B cell (primary cell): ENCODE data around the gene UBL3. TPM values are rescaled to one million over a fixed set of nuclear protein-coding genes. Genes with fewer than 3 reads are reported as not detected.

ENCODE experiments used
- ATAC-seq: fragments of 200-7000 bp; cut with Tn5 transposase; one replicate; pipeline ENCODE4 v1.10.0; 2021; ENCODE audit warnings: low read depth, mild to moderate bottlenecking, moderate number of reproducible peaks, moderate library complexity
- CTCF ChIA-PET: fragments of 350-600 bp; sonication (Branson Sonifier 250); formaldehyde crosslinking; loops from one replicate; lab custom pipeline; 2021; ENCODE audit warnings: antibody characterized with exemption, inconsistent platforms; lab: Charles Lee
- POLR2A ChIA-PET: fragments of 350-600 bp; sonication (Branson Sonifier 250); formaldehyde crosslinking; loops from one replicate; lab custom pipeline; 2021; ENCODE audit warnings: antibody characterized with exemption; lab: Charles Lee
- DNase-seq: peaks from one replicate; pipeline ENCODE4 v3.0.0; 2013
- H2AFZ ChIP-seq: 2 replicates; pipeline ENCODE4 v1.6.1; 2012; ENCODE audit warnings: mild to moderate bottlenecking, low read depth, low read length; ENCODE audit not compliant: insufficient read depth, poor library complexity, severe bottlenecking
- H3K27ac ChIP-seq, 2 donors: 1 replicate in 1 of 2; 2 replicates in 1 of 2; pipeline ENCODE4 v1.5.1; 2012 to 2013; ENCODE audit warnings: low read length in 2 of 2, mild to moderate bottlenecking in 2 of 2, moderate library complexity in 1 of 2
- H3K27me3 ChIP-seq, 4 experiments: fragments of 200-600 bp in 1 of 4; sonication (generic) in 1 of 4; replicated peaks in 1 of 4; 1 replicate in 2 of 4; 2 replicates in 2 of 4; pipeline versions ENCODE4 v1.6.1 to v1.7.0; 2013 to 2016; ENCODE audit warnings: low read length in 3 of 4, mild to moderate bottlenecking in 2 of 4, mixed read lengths in 1 of 4, moderate library complexity in 1 of 4; ENCODE audit not compliant: insufficient read depth in 4 of 4, control insufficient read depth in 3 of 4; ENCODE audit errors: control extremely low read depth in 1 of 4
- H3K36me3 ChIP-seq, 2 experiments: replicated peaks in 1 of 2; 1 replicate in 1 of 2; 2 replicates in 1 of 2; pipeline versions ENCODE4 v1.6.1 to v1.7.1; 2013; ENCODE audit warnings: low read length in 1 of 2; ENCODE audit not compliant: insufficient read depth in 2 of 2, control insufficient read depth in 1 of 2; ENCODE audit errors: control extremely low read depth in 1 of 2, extremely low read depth in 1 of 2
- H3K4me1 ChIP-seq, 2 donors: fragments of 200-600 bp in 1 of 2; sonication (generic) in 1 of 2; 1 replicate in 1 of 2; 2 replicates in 1 of 2; pipeline versions ENCODE4 v1.5.1 to v1.6.1; 2013 to 2017; ENCODE audit warnings: low read length in 2 of 2; ENCODE audit not compliant: control insufficient read depth in 2 of 2, insufficient read depth in 2 of 2
- H3K4me2 ChIP-seq: replicated peaks from 2 replicates; pipeline ENCODE3; 2012; ENCODE audit warnings: mild to moderate bottlenecking, low read depth, low read length; ENCODE audit not compliant: poor library complexity, severe bottlenecking
- H3K4me3 ChIP-seq, 5 experiments: fragments of 200-600 bp in 1 of 5; sonication (generic) in 1 of 5; 1 replicate in 3 of 5; 2 replicates in 2 of 5; pipeline versions ENCODE4 v1.5.1 to v1.7.0; 2011 to 2016; ENCODE audit warnings: low read length in 4 of 5, mild to moderate bottlenecking in 4 of 5, low read depth in 2 of 5, control low read depth in 1 of 5, moderate library complexity in 1 of 5; ENCODE audit not compliant: insufficient read depth in 1 of 5; ENCODE audit errors: control extremely low read depth in 1 of 5, extremely low read depth in 1 of 5
- H3K79me2 ChIP-seq: fragments of 200-600 bp; sonication (generic); one replicate; pipeline ENCODE4 v1.6.0; 2016; ENCODE audit warnings: low read length; ENCODE audit not compliant: control insufficient read depth, insufficient read depth
- H3K9ac ChIP-seq: fragments of 200-600 bp; sonication (generic); 2 replicates; pipeline ENCODE4 v1.6.1; 2017; ENCODE audit warnings: mild to moderate bottlenecking, low read length, moderate library complexity
- H3K9me3 ChIP-seq, 3 donors: one replicate each; pipeline versions ENCODE4 v1.6.1 to v1.7.1; 2013; ENCODE audit warnings: low read length in 2 of 3; ENCODE audit not compliant: control insufficient read depth in 2 of 3, insufficient read depth in 1 of 3; ENCODE audit errors: control extremely low read depth in 1 of 3
- H4K20me1 ChIP-seq: 2 replicates; pipeline ENCODE4 v1.6.0; 2012; ENCODE audit warnings: mild to moderate bottlenecking, low read length; ENCODE audit not compliant: insufficient read depth, control insufficient read depth, poor library complexity, severe bottlenecking
- H3K27ac Mint-ChIP-seq: one replicate; pipeline ENCODE4 v1.8.0; 2021; ENCODE audit warnings: mixed read lengths
- H3K27me3 Mint-ChIP-seq: one replicate; pipeline ENCODE4 v1.8.0; 2021; ENCODE audit warnings: mixed read lengths
- H3K4me1 Mint-ChIP-seq: one replicate; pipeline ENCODE4 v1.8.0; 2021; ENCODE audit warnings: mixed read lengths
- H3K4me3 Mint-ChIP-seq: one replicate; pipeline ENCODE4 v1.8.0; 2021; ENCODE audit warnings: mixed read lengths
- H3K9me3 Mint-ChIP-seq: one replicate; pipeline ENCODE4 v1.8.0; 2022; ENCODE audit warnings: mixed read lengths; ENCODE audit not compliant: insufficient read depth
- CTCF ChIP-seq: fragments of 200-600 bp; IDR thresholded peaks from one replicate; pipeline ENCODE4 v1.8.0; 2022; ENCODE audit warnings: antibody characterized with exemption, mild to moderate bottlenecking
- EZH2 ChIP-seq: IDR thresholded peaks from 2 replicates; pipeline ENCODE4 v1.6.1; 2012; ENCODE audit warnings: borderline replicate concordance, low read depth, mild to moderate bottlenecking, moderate library complexity, low read length; ENCODE audit not compliant: insufficient read depth, poor library complexity, severe bottlenecking
- WGBS: methylation state at CpG from one replicate; pipeline ENCODE4 v1.1.5; 2013; ENCODE audit warnings: missing lambda C conversion rate; ENCODE audit not compliant: insufficient coverage; 5-methylcytosine and 5-hydroxymethylcytosine counted together
- intact Hi-C: fragments of 100-400 bp; cut with micrococcal nuclease; formaldehyde crosslinking; loops from one replicate; pipeline ENCODE4 v1.10.0; 2022
- polyA plus RNA-seq: library from polyadenylated mRNA; depleted of rRNA; stranded (reverse); fragments of >200 nt; gene quantifications from 2 replicates; pipeline ENCODE4 v1.2.3, GENCODE V29; 2012
- total RNA-seq, 2 donors: library from RNA; stranded (reverse); fragments of 120-200 nt in 1 of 2; gene quantifications; 1 replicate in 1 of 2; 2 replicates in 1 of 2; pipeline versions ENCODE4 v1.2.3 to v1.2.4, GENCODE V29; 2013 to 2022

UBL3 gene
- total and polyA plus RNA-seq, 2 donors (not counting 1 experiment from before 2014, with no cell fraction given) = 7.3 to 27.9 TPM

- H3K4me3 Mint-ChIP-seq = peak overlapping the region; percentile 91
- 0% methylated on average over 24 of the region's 24 CpGs for WGBS
- Histone ChIP-seq H3K9me3 (no peaks in the 10 kb centered on the region), H3K4me3 (peak overlapping the region; percentile 78 to 99 (median 87)), H2AFZ (peak overlapping the region; percentile 88), H3K4me1 (peaks cover 17 to 23% of the 10 kb centered on the region in 2 donors), H3K36me3 (no peaks in the 10 kb centered on the region), H3K79me2 (peaks cover 57% of the 10 kb centered on the region), H3K9ac (peak overlapping the region; percentile 89), H3K27ac (peak overlapping the region; percentile 93 to 94), H3K27me3 (no peaks in the 10 kb centered on the region), H4K20me1 (peaks cover 14% of the 10 kb centered on the region), H3K4me2 (peak overlapping the region; percentile 83)
- peak overlapping the region; percentile 99 for H3K27ac Mint-ChIP-seq
- POLR2A ChIA-PET = interaction anchor here (0.6 kb wide), 1 partner anchor 45 kb away, joined by 5 read pairs; no protein-coding TSS in a partner anchor
- intact Hi-C loops = loop anchor here (5.0 to 10.0 kb wide), 3 partner anchors 77 to 896 kb away; no protein-coding TSS in a partner anchor
- DNase-seq = peak; percentile 78
- no peaks in the 10 kb centered on the region for H3K9me3 Mint-ChIP-seq
- no peaks in the 10 kb centered on the region for H3K27me3 Mint-ChIP-seq
- TF ChIP-seq EZH2 = no peak
- no peak for TF ChIP-seq CTCF
- H3K4me1 Mint-ChIP-seq = peaks cover 34% of the 10 kb centered on the region
- no peak for ATAC-seq
- CTCF ChIA-PET = interaction anchor here (0.9 to 3.6 kb wide), 7 partner anchors 11 to 341 kb away, joined by 3 to 19 read pairs (median 4); no protein-coding TSS in a partner anchor
These were observed 1.3 kb downstream of the UBL3 start for GRCh38 chr13:29849071-29849631.

GRCh38 chr13:29847501-29847983 lies 2.9 kb downstream of the UBL3 start:
- H2AFZ ChIP-seq = peak overlapping the region; percentile 1
- H3K4me1 ChIP-seq = peaks cover 17 to 27% of the 10 kb centered on the region in 2 donors
- H3K36me3 ChIP-seq = no peaks in the 10 kb centered on the region
- H4K20me1 ChIP-seq = peaks cover 22% of the 10 kb centered on the region
- Mint-ChIP-seq H3K9me3 (no peaks in the 10 kb centered on the region), H3K4me3 (peak overlapping the region; percentile 90), H3K27me3 (no peaks in the 10 kb centered on the region), H3K4me1 (peaks cover 40% of the 10 kb centered on the region), H3K27ac (peak overlapping the region; percentile 50)
- no peak for TF ChIP-seq CTCF
- no peak for TF ChIP-seq EZH2
- peak overlapping the region in 1 of 2 donors; percentile 8 for H3K27ac ChIP-seq
- intact Hi-C loops = loop anchor here (5.0 to 10.0 kb wide), 3 partner anchors 75 to 897 kb away; no protein-coding TSS in a partner anchor
- ATAC-seq = no peak
- peaks cover 69% of the 10 kb centered on the region for H3K79me2 ChIP-seq
- H3K4me3 ChIP-seq = peak overlapping the region; percentile 32 to 68 (median 48)
- H3K4me2 ChIP-seq = peak overlapping the region; percentile 66
- H3K9ac ChIP-seq = peak overlapping the region; percentile 54
- H3K9me3 ChIP-seq = no peaks in the 10 kb centered on the region
- DNase-seq = peak; percentile 19
- 4% methylated on average over 7 of the region's 13 CpGs for WGBS
- no peaks in the 10 kb centered on the region for H3K27me3 ChIP-seq
- CTCF ChIA-PET = interaction anchor here (1.0 to 1.6 kb wide), 3 partner anchors 13 to 77 kb away, joined by 3 to 6 read pairs (median 4); no protein-coding TSS in a partner anchor
- POLR2A ChIA-PET = no interaction called here
